GM18873 (cell line): ENCODE measurements around the gene ARL4A.
"Not testable (repeated sequence)": the region's sequence is repeated elsewhere in the genome, so short reads cannot be mapped to it uniquely, and the experiment has no call there.

Experiments
- ATAC-seq: cut with Tn5 transposase; IDR thresholded peaks from one replicate; pipeline ENCODE4 v1.9.1; 2021; ENCODE audit warnings: mild to moderate bottlenecking, moderate library complexity, moderate number of reproducible peaks; ENCODE audit not compliant: unreplicated experiment, low FRiP score

ARL4A gene

DNA sequence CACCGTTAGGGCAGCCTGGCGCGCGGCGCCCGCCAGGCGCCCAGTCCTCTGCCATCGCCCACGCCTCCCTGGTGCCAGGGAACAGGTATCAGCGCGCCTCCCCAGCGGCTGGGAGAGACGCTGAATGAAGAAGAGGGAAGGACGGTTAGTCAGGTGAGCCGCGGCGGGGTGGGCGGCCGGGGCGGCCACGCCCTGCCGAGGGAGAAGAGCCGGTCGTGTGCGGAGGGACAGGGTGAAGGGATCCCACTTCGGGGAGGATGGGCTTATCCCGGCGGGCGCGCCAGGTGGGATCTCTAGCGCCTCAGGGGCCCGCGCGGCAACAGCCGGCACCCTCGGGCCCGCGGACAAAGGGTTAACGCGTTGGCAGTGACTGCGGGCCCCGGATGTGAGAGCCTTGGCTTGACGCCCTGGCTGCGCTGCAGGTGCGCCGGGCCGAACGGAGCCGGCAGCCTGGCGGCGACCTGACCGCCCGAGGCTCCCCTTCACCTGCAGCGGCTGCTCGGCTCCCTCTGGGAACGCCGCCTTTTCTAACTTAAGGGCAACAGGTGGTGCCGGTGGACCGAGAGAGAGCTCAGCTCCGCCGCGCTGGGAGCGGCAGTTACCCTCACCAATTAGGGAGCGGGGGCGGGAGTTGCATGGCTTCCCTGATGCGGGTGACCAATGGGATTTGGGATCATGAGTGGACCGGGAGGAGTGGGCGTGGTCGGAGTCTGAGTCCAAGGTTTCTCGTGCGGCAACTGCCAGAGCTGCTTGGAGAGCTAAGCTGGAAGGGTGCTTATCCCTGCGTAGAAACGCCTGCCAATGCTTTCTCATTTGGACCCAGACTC, at the start of gene ARL4A:
Gene ARL4A, plus strand, starts transcription at position 743 of the 827 bp plus-strand sequence. CDS start 622 bp downstream, outside the sequence.
- peak; percentile 85 for ATAC-seq

DNA sequence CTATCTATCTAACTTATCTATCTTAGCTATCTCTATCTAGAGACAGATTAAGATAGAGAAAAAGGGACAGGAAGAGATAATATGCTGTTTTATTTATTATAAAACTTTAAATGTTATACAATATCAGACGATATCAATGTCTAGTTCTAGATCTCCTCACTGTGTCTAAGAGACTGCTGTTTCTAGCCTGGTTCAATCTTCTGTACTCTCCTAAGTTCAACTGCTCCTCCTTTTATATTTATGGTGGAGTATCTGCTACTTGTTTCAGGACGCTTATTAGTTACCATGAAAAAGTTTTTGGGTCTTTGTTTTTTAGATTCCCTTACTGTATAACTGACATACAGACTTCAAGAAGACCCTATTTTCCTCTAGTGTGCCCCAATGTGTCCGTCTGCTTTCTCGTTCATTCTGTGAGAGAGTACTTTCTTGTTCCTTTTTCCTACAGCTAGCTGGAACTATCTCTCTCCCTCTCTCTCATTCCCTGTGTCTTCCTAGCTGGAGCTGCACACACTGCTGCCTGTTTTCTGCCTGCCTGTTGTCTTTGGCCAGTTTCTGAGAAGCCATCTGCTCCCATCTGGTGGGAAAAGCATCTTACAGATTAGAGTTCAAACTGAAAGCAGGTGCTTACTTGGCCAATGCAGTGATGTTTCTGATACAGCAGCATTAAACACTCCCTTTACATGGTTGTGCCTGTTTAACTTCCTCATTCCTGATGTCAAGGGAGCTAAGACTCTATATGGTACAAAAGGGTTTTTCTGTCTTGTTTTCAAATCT, 49.4 kb upstream of the ARL4A start:
- ATAC-seq, result peak; percentile 44

- peak; percentile 35 for ATAC-seq
Observed at GRCh38 chr7:12638851-12639456, 48.5 kb upstream of the ARL4A start.

GRCh38 chr7:12640299-12641096, 46.9 kb upstream of the ARL4A start:
- no peak for ATAC-seq

DNA sequence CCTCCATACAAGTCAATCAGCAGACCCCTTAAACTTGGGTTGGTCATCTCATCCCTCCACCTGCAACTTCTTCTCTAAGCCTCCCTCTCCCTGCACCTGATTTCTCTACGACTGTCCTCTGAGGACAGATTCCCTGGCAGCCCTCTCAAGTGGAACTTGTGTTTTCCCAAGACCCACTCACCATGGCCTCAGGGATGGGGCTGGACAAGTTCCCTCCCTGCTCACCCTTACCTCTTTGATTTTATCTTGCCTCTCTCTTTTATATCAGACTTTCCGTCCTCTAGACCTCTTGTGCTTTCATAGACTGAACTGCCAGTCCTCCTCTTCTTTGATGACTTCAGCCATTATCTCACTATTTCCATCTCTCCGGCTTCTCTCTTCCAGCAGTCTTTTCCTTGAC, 46.2 kb upstream of the ARL4A start:
- no peak for ATAC-seq

DNA sequence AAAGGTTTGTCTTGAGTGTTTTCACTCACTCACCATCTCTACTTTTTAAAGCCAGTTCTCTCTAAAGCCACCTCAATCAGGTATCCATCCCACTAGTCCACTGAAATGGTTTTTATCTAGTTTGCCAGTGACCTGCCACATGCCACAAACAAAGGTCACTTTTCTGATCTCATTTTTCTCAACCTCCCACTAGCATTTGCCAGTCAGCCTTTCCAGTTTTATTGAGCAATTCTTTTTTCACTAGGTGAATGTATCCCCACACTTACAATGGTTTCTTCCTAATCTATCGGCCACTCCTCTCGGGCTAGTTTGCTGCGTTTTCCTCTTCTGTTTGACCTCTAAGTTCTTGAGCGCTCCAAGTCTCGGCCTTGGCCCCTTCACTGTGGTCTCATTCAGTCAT, 44.9 kb upstream of the ARL4A start:
- ATAC-seq, result no peak

- no peak for ATAC-seq
Observed at GRCh38 chr7:12643001-12643643, 44.3 kb upstream of the ARL4A start.

DNA sequence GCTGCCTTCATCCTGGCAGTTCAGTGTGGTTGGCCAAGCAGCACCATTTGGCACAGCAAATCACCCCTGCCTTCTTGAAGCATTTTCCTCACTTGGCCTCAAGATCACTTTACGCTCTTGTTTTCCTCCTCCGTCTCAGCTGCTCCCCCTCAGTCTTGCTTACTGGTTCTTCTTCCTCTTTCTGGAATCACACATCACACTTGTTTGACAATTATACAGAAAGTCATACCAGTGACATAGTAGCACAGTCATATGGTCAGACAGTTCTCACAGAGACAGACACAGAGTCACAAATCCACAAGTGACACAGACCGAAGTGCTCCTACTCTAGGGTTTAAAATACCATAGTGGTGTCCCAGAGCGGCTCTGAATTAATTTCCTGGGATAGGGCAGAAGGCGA, 43.8 kb upstream of the ARL4A start:
- ATAC-seq, result no peak

DNA sequence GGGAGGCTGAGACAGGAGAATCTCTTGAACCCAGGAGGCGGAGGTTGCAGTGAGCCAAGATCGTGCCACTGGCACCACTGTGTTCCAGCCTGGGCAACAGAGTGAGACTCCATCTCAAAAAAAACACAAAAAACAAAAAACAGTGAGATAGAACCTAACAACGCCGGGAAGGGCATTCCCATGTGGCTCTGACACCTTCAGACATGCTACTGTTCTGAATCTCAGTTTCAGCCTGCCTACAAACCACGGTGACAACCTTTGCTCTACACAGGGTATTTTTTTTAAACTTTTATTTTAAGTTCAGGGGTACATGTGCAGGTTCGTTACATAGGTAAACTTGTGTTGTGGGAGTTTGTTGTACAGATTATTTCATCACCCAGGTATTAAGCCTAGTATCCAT, 42.2 kb upstream of the ARL4A start:
- not testable (repeated sequence) for ATAC-seq

DNA sequence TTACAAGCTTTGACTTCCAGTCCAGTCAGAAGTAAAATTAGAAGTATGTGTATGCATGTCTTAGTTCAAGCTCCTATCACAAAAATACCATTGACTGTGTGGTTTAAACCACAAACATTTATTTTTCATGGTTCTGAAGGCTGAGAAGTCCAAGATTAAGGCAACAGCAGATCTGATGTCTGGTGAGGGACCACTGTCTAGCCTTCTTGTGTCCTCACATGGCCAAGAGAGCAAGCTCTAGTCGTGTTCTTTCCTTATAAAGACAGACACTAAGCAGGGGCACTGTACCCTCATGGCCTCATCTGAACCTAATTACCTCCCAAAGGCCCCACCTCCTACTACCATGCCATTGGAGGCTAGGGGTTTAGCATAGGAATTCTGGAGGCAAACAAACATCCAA, 41.3 kb upstream of the ARL4A start:
- no peak for ATAC-seq

DNA sequence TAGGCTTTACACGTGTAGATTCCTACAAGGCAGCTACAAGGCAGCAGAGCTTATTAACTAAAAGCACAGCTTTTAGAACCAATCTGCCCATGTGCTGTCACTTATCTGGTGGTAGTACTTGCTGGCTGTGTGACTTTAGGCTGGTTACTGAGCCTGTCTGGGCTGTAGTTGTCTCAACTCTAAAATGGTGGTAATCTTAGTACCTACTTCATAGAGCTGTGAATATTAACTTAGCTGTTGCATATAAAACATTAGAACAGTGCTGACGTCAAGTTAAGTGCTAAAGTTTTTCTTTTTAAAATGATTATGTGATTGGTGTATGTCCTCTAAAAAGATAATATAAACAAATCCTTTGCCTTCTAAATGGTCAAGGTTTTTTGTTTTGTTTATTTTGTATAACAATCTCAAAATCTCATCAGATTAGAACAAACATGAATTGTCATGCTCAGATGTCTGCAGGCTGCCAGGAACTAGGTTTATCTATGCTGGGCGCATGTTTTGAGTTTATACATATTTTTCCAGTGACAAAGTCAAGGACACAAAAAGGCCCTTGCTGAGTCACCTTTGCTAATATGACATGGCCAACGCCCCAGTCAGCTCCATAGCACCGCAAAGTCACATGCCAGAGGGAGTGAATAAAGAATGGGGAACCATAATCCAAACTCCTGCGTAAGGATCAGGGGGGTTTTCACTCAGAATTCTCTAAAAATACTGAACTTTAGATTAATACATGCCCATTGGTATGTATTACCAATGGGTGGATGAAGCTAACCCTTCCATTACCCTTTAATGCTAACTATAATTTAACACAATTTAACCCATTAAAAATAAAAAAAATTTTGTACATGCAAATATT, 39.8 kb upstream of the ARL4A start:
- ATAC-seq, result no peak

GRCh38 chr7:12648704-12649261, 38.6 kb upstream of the ARL4A start:
- no peak for ATAC-seq

- ATAC-seq, result no peak
Observed at GRCh38 chr7:12649348-12649747, 38.1 kb upstream of the ARL4A start.

GRCh38 chr7:12650080-12650479, 37.4 kb upstream of the ARL4A start:
- no peak for ATAC-seq

- no peak for ATAC-seq
Observed at GRCh38 chr7:12653110-12653509, 34.3 kb upstream of the ARL4A start.

DNA sequence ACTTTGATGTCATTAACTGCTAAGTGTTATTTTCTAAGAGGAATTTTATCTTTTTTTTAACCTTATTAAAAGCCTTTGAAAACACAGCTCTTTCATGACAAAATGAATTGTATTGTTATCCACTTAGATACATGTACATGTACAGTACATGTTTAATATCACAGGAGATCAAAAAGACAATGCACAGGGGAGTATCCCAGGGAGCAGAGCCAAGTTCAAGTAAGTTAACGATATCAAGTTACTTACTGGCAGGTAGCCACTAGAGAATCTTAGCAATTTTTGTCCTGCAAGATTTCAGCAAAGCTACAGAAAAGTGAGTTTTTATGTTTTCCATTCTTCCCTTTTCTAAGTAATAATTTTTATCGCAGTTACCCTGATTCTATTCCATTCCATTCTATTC, 33.9 kb upstream of the ARL4A start:
- no peak for ATAC-seq

DNA sequence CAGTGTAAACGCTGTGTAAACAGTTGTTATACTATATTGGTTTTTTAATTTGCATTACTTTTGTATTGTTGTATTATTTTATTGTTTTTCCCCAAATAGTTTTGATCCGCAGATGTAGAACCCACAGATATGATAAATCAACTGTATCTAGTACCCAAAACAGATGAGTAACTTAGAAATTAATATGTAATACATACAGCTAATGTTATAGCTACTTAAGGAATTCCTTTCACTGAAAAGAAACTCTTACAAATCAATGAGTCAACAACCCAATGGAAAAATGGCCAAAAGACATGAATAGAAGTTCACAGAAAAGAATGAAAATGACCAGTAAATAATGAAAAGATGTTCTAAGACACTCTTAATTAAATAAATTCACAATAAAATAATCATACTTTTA, 32.3 kb upstream of the ARL4A start:
- ATAC-seq, result no peak

DNA sequence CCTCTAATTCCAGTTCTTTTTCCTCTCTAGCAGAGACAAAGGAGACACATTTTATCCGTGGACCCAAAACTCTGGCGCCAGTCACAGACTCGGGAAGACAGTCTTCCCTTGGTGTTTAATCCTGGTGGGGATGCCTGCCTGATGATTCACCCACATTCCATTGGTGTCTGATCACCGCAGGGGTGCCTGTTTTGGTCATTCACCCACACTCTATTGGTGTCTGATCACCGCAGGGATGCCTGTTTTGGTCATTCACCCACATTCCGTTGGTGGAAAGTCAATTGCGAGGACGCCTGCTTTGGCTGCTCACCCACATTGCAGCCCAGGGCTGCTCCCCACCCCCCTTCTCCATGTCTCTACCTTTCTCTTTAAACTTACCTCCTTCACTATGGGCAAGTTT, 27.0 kb upstream of the ARL4A start:
- not testable (repeated sequence) for ATAC-seq

DNA sequence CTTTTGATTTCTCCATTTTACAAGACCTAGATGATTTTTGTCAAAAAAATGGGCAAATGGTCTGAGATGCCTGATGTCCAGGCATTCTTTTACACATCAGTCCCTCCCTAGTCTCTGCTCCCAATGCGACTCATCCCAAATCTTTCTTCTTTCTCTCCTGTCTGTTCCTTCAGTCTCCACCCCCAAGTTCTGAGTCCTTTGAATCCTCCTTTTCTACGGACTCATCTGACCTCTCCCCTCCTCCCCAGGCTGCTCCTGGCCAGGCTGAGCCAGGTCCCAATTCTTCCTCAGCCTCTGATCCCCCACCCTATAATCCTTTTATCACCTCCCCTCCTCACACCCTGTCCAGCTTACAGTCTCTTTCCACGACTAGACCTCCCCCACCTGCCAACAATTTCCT, 26.4 kb upstream of the ARL4A start:
- not testable (repeated sequence) for ATAC-seq
